Choroid plexus epithelial cell (primary cell): Measurements from ENCODE around the gene VIPR2.
A peak's percentile ranks its signal among the peaks of the same experiment; 100 is the strongest.

Source experiments
- DNase-seq: peaks from one replicate; pipeline ENCODE4 v3.0.0-alpha.2; 2010; ENCODE audit warnings: low read depth
- H3K4me3 ChIP-seq: 2 replicates; pipeline ENCODE4 v1.5.1; 2011; ENCODE audit warnings: low read depth, mild to moderate bottlenecking, control low read depth, low read length, moderate library complexity
- TF ChIP-seq, protein P1 (sequence below): conservative IDR thresholded peaks from 2 replicates; pipeline ENCODE4 v1.5.1; 2011; ENCODE audit warnings: low read depth, mild to moderate bottlenecking, control low read depth, inconsistent platforms, low read length, moderate library complexity

The VIPR2 gene

DNA sequence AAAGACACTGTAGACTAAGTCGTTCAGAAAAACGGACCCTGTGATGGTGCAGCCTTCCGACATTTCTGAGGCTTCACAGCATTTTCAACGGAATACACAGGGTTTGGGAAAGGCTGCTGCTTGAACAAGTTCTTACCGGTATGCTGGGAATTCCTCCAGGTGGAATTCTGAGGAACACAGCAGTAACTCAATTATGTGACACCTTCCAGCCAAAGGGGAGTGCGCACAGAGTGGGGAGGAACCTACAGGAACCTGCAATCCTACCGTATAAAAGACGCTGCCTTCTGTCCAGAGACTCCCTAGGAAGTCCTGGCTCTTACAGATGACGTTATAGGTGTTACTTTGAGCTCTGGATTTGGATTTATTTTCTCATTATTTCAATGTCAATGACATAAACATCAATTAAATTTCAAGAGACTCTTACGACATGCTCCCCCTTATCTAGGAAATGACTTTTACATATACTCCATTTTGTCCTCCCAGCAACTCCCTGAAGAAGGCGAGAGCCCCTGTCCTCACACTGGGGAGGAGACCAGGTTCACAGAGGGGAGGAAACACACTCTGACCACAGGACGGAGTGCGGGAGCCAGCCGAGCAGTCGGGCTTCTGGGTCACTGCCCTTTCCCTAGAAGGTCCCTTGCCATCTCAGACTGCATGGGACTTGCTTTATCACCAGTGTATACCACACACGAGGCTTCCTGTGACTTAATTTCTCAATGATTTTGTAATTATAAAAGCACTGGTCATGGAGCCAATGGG, 27.9 kb downstream of the VIPR2 start:
- H3K4me3 ChIP-seq, result no peak overlapping the region
- TF ChIP-seq, protein P1, sequence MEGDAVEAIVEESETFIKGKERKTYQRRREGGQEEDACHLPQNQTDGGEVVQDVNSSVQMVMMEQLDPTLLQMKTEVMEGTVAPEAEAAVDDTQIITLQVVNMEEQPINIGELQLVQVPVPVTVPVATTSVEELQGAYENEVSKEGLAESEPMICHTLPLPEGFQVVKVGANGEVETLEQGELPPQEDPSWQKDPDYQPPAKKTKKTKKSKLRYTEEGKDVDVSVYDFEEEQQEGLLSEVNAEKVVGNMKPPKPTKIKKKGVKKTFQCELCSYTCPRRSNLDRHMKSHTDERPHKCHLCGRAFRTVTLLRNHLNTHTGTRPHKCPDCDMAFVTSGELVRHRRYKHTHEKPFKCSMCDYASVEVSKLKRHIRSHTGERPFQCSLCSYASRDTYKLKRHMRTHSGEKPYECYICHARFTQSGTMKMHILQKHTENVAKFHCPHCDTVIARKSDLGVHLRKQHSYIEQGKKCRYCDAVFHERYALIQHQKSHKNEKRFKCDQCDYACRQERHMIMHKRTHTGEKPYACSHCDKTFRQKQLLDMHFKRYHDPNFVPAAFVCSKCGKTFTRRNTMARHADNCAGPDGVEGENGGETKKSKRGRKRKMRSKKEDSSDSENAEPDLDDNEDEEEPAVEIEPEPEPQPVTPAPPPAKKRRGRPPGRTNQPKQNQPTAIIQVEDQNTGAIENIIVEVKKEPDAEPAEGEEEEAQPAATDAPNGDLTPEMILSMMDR, result no peak
- no peak for DNase-seq

DNA sequence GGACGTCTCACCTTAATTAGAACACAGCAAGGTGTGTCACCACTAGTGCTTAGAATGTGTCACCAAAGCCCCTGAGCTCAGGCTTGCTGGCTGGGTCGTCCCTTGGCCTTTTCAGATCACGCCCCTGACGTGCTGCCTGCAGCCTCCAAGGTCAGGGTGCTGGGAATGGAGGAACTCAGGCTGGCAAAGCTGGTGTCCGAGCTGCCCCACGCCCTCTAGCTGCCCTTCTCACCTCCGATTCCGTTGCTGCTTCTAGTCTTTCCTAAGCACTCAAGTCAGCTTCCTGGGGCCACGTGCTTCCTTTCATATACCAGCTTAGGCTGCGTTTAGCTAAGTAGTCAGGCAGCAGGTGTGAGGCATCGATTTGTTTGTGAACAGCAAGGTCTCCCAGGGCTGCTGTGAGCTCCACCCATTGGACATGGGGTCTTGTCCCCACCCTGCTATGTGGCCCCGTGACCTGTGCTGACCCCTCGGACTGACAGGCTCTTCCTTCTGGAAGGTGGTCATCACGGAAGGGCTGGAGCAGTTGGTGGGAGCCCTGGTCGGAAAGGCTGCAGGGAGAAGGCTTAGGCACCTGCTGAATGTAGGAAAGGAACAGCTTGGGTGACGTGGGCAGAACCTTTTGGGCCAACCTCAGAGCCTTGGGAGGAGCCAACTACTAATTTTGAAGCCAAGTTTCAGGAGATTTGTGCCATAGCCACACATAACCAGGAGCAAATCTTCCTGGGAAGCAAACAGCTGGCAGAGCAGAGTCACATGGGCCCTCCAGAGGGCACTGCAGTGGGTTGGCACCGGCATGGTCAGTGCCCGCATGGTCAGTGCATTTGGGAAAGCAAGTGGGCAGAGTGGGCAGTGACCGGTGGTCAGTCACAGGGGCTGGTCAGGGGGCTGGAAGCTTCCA, 28.8 kb downstream of the VIPR2 start:
- H3K4me3 ChIP-seq, result no peak overlapping the region
- TF ChIP-seq, protein P1, result no peak
- DNase-seq, result no peak

DNA sequence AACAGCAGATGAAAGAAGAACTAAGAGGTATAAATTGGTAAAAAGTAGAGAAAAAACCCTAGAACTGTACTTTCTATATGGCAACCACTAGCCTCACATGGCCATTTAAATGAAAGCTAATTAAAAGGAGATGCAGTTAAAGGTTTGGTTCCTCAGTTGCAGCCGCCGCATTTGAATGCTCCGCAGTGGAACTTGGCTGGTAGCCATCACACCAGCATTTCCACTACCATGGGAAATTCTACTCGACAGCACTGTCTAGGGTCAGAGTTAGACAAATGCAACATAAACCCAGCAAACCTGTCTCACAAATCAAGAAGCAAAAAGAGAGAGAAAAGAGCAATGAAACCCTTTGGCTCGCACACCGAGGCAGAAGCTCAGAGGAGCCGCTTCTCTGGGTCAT, 29.7 kb downstream of the VIPR2 start:
- no peak overlapping the region for H3K4me3 ChIP-seq
- peak; percentile 28 for DNase-seq
- TF ChIP-seq, protein P1, result no peak

DNA sequence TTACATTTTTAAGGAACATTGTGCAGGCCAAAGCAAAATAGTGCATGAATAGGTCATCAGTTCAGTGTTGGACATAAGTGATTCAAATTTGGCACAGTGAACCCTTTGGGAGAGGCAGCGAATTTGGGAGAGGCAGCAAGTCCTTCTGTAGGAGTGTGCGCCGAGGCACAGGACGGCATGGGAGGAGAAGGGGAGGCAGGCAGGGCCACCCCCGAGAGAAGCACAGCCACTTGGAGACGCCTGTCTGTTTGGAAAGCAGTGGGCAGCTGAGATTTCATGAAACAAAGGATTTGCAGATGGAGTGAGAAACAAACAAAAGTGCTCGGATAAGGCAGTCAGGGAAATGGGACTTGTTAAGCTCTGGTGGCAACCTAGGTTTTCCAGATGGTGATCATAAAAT, 30.6 kb downstream of the VIPR2 start:
- TF ChIP-seq, protein P1, result no peak
- no peak overlapping the region for H3K4me3 ChIP-seq
- no peak for DNase-seq

DNA sequence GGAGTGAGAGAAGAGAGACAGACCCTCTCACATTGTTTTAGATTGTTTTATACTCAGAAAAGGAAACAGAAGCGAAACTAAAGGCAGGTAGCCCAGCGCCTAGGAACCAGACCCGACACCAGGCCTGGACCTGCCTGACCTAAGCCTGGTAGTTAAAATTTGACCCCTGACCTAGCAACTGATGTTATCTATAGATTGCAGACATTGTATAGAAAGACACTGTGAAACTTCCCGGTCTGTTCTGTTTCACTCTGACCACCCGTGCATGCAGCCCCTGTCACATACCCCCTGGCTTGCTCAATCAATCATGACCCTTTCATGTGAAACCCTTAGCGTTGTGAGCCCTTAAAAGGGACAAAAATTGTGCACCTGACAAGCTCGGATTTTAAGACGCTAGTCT, 31.6 kb downstream of the VIPR2 start:
- H3K4me3 ChIP-seq, result no peak overlapping the region
- DNase-seq, result no peak
- TF ChIP-seq, protein P1, result no peak

DNA sequence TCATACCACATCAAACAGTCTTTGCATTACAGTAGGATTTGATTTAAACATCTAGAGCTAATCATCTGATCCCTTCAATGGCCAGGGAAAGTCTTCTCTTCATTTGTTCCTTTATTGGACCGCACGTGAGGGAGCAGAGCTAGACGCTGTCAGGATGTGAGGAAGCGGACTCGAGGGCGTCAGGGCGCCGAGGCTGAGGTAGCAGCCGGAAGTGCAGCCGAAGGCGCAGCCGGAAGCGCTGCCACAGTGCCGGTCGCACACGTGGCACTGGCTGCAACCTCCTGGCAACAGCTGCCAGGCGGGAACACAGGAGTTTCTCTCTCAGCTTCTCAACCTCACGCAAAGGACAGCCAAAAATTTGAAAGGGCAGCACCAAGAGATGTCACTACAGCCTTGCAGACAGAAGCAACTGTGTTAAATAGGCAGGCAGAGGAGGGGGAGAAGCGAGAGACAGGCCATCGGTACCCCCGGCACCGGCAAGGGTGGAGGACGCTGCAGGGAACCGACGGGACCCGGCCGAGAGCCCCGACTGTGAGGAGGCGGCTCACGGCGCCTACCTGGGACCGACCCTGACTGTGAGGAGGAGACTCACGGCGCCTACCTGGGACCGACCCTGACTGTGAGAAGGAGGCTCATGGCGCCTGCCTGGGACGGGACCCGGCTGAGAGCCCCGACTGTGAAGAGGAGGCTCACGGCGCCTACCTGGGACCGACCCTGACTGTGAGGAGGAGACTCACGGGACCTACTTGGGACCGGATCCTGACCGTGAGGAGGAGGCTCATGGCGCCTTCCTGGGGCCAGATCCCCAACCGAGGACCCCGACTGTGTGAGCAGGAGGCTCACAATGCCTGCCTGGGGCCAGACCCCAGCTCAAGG, 32.3 kb downstream of the VIPR2 start:
- H3K4me3 ChIP-seq, result no peak overlapping the region
- TF ChIP-seq, protein P1, result no peak
- no peak for DNase-seq
